Left kidney (tissue), 2 donors: ENCODE results near the gene FAM9C. TPM values are rescaled to one million over a fixed set of nuclear protein-coding genes. Genes with fewer than 3 reads are reported as not detected.
A peak's percentile ranks its signal among the peaks of the same experiment; 100 is the strongest.
"Not testable (repeated sequence)": the region's sequence is repeated elsewhere in the genome, so short reads cannot be mapped to it uniquely, and the experiment has no call there.

Experiments
- DNase-seq: peaks from one replicate; pipeline ENCODE4 v3.0.0-alpha.2; 2013
- polyA plus RNA-seq: library from polyadenylated mRNA; unstranded; fragments of 120-200 nt; gene quantifications from one replicate; pipeline ENCODE4 v1.2.1, GENCODE V29; 2013; ENCODE audit not compliant: insufficient read length

Gene FAM9C
- polyA plus RNA-seq, 1 donor: 0.25 TPM

DNA sequence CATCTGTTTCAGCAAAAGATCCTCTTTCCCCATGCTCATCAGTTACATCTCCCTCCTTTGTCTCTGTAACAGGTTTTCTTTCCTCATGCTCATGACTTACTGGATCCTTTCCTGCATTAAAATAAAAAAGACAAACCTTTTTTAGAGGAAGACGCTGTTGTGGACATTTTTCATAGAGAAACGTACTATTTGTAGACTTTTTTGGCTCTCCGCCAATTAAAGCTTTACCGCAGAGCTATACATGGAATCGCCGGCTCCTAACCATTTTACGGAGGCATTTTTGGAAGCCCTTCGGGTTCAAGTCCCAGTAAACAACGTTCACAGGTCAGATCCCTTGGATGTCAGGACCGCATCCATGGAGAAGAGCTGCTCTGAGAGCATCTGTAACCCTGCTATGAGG is 1.3 kb downstream of the FAM9C start:
- DNase-seq: no peak

DNA sequence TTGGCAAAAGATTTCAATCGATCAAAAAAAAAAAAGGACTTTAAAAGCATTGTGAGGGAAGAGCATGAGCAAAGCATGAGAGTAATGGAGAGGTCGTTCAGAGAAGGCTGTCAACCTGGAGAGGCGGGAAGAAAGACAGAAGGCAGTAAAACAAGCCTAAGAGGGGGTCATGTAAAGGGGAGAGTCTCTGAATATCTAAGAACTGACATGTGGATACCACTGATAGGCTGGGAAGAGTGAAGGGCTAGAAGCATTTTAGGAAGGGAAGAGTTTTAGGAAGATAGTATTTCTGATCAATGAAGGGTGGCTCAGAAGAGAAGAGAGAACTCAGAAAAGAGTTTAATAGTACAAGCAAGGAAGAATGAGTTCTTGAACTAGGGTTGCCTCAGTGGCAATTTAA is 7.5 kb downstream of the FAM9C start:
- DNase-seq: no peak

DNA sequence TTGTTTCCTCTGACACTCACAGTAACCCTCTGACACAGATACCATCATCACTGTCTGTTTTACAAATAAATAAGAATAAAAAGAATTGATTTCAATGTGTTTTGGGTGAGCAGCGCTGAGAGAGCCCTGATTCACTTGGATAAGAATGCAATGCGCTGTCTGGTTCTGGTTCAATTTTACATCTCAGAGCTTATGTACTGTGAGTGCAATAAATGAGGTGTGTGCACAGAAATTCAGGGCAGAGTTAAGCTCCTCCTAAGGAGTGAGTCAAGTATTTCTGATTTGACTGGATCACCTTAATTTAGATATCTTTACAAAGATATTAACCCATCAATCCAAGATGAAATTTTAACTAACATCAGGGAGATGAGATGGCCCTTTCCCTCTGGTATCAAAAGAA is 11.2 kb downstream of the FAM9C start:
- DNase-seq: no peak

DNA sequence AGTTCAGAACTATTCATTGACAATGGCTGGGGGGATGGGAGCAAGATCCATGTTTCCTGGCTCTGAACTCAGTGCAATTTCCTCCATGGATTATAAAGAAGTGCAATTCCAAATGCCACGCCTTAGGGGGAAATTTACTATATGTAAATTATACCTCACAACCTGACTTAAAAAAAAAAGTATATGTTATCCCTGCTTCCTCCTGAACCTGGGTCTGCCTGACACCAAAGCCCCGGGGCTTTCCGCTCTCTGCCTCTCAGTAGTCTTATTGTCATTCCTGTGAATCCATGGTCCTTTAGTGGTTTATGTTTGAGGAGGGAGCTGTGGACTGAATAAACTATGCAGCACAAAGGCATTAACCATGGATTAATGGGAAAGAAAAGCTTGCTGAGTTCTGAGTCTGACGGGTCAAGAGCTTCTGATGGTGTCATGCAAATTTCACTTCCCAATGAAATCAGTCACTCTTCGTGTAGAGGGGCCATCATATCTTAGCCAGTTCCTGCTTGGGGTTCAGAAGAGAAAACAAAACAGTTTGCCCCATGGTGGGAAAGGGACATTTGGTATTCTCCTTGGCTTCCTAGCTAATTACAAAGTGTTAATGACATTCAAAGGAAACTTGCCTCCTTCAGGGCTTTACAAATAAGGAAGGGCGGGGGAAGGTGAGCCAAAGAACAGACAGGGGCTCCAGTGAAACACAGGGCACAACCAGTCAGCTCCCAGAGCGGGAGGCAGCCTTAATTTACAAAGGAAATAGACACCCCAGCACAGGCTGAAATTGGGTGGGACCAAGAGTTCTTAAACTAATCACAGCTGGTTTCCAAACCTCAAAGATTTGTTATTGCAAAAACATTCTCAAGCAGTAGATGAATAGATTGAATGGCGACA is 14.3 kb downstream of the FAM9C start:
- no peak for DNase-seq

DNA sequence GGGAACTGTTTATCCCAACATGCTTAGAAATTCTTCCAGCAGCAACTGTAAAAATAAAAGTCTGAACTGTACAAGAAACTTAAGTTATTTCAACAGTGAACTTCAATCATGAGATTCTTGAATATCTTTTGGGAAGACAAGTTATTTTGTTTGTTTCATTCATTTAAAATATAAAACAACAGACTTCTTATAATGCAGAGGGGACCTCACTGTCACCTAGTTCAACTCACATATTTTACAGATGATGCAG is 14.9 kb downstream of the FAM9C start:
- no peak for DNase-seq

DNA sequence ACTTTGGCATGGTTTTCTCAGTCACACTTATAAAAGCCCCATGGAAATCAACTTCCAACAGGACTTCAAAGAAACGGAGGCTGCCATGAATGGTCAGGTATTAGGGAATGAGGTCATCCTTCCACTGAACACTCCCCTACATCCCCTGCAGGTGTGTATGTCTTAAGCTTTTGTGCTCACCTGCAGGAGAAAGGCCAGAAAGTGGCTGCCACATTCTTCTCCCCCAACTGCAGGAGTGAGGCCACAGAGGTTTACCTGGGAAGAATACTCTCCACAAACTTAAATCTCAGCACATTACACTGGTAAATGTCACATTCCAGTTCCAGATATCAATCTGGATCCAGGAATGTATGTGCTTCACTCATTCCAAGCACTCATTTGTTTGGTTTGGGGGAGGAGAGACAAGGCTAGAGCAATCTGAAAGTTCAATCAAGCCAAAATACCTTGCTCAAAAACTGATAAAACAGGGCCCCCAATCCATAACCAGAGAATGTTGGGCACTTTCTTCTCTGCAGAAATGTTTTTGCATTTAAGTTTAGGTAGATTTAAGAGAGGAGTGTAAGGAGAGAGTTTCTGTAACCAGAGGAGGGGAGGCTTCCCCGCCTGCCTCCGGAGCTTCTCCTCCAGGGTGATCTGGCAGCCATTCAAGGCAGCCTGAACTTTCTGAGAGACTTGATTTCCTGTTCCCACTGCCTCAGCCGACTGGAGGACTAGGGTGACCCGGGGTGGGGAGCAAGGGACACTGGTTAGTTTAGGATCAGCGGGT is 15.4 kb downstream of the FAM9C start:
- peak; percentile 53 for DNase-seq

DNA sequence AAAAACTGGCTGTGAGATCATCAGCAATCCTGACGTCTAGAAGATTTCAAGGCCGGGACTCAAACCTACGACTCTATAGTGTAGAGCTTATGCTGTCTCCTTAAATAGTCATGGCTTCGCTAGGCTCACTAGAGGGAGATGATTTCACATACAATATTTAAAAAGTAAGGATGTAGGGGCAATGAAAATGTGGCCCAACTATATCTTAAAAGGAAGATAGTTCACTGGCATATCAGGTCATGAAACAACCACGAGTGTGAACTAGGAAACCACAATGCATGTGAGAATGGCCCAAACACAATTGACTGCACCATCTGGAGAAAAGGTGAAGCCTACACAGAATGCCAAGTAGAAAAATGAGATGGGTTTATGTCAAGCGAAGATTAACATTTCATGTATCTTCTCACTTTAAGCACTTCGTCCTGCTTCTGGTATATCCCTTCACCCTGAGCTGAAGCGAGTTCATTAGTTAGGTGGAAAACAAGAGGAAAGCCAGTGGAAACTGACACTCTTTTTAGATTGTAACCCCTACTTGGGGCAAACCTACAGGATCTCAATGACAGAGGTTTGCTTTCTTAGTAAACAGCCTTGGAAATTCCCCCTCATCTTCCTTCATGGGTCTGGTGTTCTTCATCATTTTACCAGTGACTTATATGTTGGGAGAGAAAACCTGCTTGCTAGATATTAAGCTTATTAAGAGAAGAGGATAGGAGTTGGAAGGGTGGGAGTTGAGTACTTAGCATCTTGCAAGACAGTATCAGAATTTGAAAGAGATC is 17.4 kb downstream of the FAM9C start:
- DNase-seq: no peak

DNA sequence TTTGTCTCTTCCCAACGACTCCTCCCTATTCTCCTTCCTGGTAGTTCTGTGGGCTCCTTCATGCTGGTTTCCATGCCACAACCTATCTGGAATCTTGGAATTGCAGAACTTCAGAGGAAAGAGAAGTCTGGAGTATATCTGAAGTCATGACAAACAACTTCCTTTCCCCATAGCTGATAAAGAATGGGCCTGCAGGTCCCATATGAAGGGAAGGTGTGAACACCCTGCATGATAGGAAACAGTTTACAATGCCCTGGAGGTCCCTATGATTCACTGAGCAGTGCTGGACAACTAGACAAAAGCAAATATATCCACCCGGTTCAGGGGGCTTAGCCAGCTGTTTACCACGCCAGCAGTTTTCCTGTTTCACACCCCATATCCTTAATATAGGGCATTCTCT is 19.4 kb downstream of the FAM9C start:
- DNase-seq: no peak

DNA sequence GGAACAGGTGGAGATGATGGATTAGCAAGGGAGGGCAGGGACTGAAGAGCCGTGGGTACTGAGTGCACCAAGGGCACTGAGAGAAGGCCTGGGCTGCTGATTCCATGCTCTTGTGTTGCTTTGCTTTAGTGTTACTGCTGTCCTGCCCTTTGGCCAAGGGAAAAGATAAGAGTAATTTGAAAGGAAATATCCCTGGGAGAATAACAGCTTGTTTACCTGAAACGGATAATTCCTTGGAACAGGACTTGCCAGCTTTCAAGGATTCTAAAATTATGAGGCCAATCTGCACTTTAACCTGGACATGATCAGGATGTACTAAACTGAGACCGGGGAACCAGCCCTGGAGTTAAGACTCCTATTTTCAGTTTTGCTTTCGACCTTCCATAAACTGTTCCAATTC is 20.4 kb downstream of the FAM9C start:
- DNase-seq: no peak

DNA sequence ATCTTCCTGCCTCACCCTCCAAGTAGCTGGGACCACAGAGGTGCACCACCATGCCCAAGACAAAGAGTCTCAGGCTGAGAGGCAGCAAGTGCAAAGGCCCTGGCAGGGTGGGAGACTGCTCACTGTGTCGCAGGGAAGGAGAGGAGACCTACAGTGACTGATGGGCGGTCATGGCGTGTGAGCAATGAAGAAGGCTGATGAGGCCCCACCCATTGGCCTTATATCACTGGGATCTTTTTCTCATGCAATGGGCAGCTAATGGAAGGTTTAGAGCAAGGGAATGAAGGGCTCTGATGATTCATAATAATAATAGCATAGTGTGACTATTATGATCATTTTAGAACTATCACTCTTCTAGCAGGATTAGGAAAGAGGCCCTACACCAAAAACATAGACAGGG is 20.9 kb downstream of the FAM9C start:
- DNase-seq: no peak

DNA sequence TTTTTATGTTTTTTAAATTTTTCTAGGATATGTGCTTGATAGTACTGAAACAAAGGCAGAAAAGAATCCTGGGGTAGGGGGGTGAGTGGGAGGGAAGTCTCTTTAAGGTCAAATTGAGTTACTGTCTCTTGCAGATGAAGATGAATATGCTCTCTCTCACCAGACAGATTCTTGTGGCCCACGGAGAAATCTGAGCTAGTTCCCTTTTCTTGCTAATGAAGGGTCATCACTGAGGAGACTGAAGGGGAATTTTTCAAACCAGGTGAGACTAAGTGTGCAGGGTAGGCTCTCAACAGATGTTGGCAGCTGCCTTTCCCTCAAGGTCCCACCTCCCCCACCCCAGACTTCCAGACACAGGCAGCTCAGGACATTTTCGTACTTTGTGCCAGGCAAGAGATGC is 21.5 kb downstream of the FAM9C start:
- no peak for DNase-seq

DNA sequence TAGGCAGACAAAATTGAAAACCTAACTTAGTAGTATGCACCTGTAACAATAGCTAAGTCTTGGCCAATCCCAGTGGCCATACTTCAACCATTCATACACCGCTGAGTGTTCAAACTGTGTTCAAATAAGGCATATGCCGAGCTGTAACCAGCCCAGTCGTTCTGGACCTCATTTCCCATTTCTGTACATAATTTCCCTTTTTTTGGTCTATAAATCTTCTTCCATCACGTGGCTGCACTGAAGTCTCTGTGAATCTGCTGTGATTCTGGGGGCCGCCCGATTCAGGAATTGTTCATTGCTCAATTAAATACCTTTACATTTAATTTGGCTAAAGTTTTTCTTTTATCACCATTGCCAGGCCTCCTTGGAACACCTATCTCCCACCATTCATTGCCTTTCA is 27.7 kb downstream of the FAM9C start:
- not testable (repeated sequence) for DNase-seq

DNA sequence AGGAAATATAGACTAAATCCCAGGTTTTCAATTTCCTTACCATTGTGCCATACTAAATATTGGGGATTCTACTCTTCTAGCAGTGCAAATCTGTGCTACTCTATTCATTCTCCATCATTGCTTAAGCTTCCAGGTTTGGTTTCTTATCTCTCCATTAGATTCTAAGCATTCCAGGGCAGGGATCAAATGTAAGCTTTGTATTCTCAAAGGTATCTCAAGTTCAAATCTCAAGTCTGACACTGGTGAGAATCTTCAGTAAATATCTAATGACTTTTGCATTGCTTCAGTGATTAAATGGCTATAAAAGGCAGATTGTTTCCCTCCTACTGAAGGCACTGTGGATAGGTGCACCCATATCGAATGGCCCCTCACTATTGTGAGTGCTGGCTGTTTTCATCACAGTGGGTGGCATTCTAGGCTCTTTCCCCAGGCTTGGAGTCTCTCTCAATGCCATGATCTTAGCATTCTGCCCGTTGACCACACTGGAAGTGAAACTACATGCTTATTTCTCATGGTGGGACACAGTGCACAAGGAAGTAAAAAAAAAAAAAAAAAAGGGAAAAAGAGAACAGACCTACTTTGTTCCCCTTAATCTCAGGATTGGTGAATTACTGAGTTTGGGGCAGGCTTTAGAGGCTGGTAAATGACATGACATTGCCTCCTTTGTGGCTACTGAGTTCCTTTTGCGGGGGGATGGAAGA is 28.7 kb downstream of the FAM9C start:
- DNase-seq: no peak

DNA sequence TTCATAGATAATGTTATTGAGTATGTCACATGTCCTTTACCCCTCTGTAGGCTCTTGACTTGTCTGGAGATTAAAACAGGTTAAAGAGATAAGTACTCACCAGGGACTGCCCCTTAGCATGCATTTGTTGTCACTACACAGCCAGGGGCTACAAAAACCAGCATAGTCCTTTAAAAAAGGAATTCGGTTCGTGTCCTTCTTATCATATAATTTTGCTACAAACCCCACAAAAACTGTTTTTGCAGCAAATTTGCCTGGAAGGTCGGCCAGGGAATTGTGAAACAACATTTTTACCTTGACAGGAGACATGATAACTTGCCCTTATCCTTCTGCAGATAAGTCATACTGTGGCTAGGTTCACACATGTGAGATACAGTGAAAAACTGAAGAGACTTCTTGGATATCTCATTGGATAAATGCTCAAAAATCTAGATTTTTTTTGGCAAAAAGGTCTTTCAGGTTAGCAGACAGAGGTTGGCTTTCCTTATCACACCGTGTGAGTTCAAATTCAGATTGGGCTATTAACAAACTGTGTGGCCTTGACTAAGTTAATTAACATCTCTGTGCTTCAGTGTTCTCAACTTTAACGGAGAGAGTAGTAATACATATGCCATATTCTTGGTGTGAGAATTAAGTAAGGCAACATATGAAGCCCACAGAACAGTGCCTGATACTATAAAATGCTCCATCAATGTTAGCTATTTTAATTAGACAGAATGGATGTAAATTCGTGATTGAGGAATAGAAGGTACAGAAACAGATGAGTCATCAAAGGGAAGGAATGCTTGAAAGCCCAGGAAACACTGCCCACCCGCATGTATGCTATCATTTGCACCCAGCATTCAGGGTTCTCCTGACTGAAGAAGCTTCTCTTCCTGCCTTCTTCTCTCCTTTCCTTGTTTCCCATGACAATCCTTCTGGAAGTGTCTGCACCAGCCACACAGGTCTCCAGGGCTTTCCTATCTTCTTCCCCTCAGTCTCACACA is 30.0 kb downstream of the FAM9C start:
- no peak for DNase-seq

DNA sequence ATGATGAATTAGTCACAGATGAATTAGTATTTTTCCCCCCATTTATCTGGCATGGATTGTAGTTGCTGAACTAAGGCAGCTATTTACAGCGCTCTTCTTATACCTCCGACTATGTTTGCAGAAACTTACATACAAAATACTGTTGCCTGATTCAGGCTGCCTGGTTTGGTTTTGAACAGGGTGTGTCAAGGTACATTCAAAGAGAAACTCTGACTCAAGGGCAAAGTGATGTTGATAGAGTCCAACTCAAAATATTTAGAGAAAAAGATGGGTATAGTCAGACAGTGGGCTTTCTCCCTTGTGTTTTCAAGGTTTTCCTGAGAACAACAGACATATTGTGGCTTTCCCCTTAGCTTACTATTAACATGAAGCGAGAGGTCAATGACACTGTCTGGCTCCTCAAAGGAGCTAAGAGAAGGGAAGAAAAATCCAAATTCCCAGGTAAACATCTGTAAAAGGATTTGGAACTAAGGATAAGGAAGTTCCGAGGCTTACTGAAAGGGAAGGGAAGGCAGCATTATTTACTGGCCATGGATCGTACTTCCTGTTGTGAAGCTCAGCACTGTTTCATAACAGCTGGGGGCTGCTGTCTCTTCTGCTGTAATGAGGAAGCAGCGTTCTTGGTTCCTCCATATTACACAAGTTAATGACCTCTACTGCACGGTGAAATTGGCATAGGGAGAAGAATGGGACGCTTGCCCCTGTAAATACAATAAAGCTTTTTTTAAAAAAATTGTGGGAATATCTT is 30.9 kb downstream of the FAM9C start:
- no peak for DNase-seq

DNA sequence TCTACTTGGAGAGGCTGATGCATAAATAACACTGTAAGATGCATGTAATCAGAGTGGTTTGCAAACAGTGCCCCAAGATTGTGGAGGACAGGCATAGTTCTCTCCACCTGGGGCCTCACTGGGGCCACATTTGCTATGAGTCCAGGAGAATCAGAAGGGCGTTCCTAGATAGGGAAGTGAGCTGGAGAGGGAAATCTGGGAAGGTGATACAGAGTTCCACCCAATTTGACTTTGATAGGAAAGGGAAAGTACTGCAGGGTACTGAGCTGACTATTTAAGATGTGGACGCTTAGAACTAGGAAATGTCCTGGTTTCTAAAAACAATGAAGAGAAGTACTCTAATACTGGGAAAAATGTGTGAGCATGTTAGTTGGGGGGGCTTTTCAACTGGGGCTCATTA is 33.9 kb downstream of the FAM9C start:
- no peak for DNase-seq

DNA sequence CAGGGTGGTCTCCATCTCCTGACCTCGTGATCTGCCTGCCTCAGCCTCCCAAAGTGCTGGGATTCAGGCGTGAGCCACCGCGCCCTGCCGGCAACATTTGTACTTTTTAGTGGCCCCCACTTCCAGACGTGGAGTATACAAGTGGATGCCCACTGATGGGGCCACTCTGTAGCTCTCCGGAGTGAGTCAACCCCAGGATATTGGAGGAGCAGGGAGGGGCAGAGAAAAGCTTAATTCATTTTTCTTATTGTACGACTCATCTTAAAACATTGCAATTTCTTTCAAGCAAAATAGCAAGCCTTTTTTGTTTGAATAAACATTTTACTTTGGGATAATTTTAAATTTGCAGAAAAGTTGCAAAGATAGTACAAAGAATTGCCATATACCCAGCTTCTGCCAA is 34.6 kb downstream of the FAM9C start:
- DNase-seq: no peak

DNA sequence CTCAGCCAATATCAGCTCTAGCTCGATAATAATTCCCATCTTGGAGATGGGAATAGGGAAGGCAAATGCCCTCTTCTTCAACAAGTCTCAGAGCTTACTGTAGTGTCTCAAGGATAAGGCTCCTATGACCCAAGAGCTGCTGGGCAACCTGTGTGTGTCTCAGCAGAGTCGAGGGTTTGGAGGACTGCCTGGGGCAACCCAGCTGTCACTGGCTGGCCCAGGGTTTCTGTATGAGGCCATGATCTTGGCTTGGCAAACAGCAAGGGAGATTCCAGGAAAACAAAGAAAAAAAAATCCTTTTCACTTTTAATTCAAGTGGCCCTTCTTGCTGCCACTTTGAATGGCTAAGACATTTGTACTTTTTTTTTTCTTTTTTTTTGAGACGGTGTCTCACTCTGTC is 35.1 kb downstream of the FAM9C start:
- no peak for DNase-seq

DNA sequence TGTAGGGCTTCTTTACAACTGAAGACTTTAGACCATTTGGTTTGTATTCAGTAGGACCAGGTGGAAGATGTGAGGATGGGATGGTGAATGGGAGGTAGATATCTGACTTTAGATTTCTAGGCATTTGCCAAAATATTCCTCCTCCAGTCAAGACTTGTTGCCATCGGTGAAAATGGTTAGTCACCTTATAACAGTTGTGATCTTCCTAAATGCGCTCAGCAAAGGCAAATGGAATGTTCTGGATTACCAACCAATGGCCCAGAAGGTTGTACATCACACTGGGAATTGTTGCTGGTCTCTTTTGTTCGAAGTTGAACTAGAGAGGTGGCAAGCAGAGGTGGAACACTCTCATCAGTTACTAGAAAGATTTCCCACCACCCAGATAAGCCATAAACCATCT is 35.6 kb downstream of the FAM9C start:
- DNase-seq: no peak

DNA sequence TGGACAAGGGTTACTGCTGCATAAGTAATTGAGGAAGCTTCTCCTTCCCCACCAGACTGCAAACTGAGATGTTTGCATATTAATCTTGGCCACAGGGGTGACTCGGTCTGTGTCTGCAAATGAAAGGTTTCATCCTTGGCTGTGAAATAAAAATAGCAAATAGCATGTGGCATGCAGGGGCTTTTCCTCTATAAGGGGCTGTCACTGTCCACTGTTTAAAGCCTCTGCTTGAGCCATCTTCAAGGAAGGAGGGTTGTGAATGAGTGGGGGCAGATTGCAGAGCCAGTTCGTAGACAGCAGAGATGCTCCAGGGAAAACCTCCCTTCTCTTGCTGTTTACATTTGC is 36.3 kb downstream of the FAM9C start:
- DNase-seq: no peak
